Esophagus muscularis mucosa (tissue), 4 donors: ENCODE results near the gene MATK.
"Not testable (repeated sequence)": the region's sequence is repeated elsewhere in the genome, so short reads cannot be mapped to it uniquely, and the experiment has no call there.

Experiments used
- EP300 ChIP-seq: sonication (generic); formaldehyde crosslinking; IDR thresholded peaks from one replicate; pipeline ENCODE4 v1.6.1; 2017; ENCODE audit warnings: antibody characterized with exemption
- POLR2A ChIP-seq: fragments of 450-650 bp; IDR thresholded peaks from one replicate; pipeline ENCODE4 v1.6.1; 2017; ENCODE audit warnings: antibody characterized with exemption, moderate library complexity, mild to moderate bottlenecking, low read depth
- POLR2AphosphoS5 ChIP-seq, 2 donors: sonication (generic); formaldehyde crosslinking; IDR thresholded peaks; one replicate each; pipeline ENCODE4 v1.6.1; 2017; ENCODE audit warnings: antibody characterized with exemption in 2 of 2
- TF ChIP-seq, protein P1 (sequence below), 3 experiments: fragments of 200-600 bp in 2 of 3; fragments of 450-650 bp in 1 of 3; sonication (generic) in 2 of 3; IDR thresholded peaks; one replicate each; pipeline ENCODE4 v1.5.1; 2017 to 2019; ENCODE audit warnings: antibody characterized with exemption in 3 of 3, mild to moderate bottlenecking in 2 of 3, moderate library complexity in 1 of 3

DNA sequence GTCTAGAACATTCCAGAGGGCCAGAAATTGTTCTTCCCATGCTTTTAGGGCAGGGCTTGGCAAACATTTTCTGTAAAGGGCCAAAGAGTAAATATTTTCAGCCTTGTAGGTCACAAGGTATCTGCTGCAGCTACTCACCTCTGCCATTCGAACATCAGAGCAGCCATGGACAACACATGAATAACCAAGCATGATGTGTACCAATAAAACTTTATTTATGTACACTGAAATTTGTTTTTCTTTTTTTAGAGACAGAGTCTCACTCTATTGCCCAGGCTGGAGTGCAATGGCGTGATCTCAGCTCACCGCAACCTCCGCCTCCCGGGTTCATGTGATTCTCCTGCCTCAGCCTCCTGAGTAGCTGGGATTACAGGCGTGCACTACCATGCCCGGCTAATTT, 28.5 kb downstream of the MATK start:
- TF ChIP-seq, protein P1, sequence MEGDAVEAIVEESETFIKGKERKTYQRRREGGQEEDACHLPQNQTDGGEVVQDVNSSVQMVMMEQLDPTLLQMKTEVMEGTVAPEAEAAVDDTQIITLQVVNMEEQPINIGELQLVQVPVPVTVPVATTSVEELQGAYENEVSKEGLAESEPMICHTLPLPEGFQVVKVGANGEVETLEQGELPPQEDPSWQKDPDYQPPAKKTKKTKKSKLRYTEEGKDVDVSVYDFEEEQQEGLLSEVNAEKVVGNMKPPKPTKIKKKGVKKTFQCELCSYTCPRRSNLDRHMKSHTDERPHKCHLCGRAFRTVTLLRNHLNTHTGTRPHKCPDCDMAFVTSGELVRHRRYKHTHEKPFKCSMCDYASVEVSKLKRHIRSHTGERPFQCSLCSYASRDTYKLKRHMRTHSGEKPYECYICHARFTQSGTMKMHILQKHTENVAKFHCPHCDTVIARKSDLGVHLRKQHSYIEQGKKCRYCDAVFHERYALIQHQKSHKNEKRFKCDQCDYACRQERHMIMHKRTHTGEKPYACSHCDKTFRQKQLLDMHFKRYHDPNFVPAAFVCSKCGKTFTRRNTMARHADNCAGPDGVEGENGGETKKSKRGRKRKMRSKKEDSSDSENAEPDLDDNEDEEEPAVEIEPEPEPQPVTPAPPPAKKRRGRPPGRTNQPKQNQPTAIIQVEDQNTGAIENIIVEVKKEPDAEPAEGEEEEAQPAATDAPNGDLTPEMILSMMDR (IDR thresholded peaks at IDR 0.05) = not testable (repeated sequence)
- not testable (repeated sequence) for TF ChIP-seq EP300; POLR2A; POLR2AphosphoS5 (IDR thresholded peaks at IDR 0.05)
